ENCODE results near the gene FSTL4.

- TF ChIP-seq CTCF (IDR thresholded peaks at IDR 0.05; ENCODE audit: borderline replicate concordance, extremely low read depth, low read length, poor library complexity, severe bottlenecking) (no peak), EZH2 (IDR thresholded peaks at IDR 0.05; ENCODE audit: borderline replicate concordance, low read depth, low read length, severe bottlenecking) (no peak)
These were observed 422.5 kb downstream of the FSTL4 start for GRCh38 chr5:133189881-133190280.
